Activated CD8-positive, alpha-beta memory T cell treated with anti-CD3 and anti-CD28 coated beads, Interleukin-2, amount 50 U/mL, for 48 hours (primary cell): Measurements from ENCODE around the gene RNF151.
"Not testable (repeated sequence)": the region's sequence is repeated elsewhere in the genome, so short reads cannot be mapped to it uniquely, and the experiment has no call there.

Source experiments
- DNase-seq: peaks from one replicate; pipeline ENCODE4 v3.0.0-alpha.2; 2020

RNF151 gene, protein sequence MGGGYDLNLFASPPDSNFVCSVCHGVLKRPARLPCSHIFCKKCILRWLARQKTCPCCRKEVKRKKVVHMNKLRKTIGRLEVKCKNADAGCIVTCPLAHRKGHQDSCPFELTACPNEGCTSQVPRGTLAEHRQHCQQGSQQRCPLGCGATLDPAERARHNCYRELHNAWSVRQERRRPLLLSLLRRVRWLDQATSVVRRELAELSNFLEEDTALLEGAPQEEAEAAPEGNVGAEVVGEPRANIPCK

DNA sequence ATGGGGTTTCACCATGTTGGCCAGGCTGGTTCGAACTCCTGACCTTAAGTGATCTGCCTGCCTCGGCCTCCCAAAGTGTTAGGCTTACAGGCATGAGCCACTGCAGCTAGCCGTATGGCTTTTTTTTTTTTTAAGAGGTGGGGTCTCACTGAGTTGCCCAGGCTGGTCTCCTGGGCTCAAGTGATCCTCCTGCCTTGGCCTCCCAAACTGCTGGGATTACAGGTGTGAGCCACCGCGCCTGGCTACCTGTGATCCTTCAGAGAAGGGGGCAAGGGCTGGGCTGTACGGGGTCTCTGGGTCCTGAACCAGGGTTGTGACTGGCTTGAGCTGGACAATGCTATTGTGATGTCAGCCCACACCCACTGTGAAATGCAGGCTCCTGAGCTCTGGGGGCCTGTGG is at the start of gene RNF151:
TSS of gene RNF151 (plus strand) at position 397 of the 400 bp plus-strand sequence. CDS start 26 bp downstream, outside the sequence.
- no peak for DNase-seq

DNA sequence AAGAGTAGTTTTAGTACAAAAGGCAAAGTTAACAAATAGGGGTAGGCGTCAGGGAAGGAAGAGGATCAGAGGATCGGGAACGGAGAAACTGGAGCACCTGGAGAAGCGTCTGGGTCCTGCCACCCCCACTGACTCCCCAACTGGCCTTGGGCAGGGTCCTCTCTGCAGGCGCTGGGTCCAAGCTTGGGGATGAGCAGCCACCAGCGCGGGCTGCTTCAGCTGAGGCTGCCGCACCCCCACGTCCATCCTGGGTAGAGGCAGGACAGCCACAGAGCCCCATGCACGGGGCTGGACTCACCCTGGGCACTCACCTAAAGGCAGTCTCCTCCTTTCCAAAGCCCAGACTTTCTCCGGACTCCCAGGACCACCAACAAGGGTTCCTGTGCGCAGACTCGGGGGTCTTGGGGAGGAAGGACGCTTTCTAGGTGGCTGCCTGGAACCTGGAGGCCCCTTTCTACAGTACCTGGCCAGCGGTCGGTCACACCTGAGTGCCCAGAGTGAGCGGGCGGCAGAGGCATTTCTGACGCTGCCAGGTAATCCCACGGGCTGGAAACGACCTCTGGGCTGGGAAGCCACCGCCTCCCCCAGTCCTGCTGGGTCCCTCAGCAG is 49.5 kb upstream of the RNF151 start:
- no peak for DNase-seq

DNA sequence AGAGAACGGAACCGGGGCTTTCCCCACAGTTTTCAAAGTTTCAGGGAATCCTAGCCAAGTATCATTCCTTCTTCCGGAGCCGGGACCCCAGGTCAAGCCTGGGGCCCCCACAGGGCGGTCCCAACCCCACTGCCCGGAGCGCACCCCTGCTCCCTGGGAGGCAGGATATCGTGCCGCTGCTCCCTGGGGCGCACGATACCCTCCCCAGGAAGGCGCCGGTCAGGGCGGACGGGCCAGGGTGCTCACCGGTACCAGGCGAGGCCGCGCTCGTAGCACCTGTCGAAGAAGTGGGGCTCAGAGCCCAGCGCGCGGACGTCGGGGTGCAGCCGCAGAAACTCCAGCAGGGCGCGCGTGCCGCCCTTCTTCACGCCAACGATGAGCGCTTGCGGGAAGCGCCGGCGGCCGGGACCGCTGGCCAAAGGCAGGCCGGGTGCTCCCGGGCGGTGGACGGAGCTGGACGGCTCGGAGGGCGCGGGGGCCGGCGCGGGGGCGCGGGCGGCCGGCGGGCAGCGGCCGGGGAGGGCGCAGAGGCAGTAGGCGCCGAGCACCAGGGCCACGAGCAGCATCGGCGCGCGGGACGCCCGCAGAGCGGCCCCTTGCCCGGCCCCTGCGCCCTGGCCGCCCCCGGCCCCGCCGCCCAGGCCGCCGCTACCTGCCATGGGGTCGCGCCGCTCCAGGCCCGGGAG is 48.8 kb upstream of the RNF151 start:
- no peak for DNase-seq

DNA sequence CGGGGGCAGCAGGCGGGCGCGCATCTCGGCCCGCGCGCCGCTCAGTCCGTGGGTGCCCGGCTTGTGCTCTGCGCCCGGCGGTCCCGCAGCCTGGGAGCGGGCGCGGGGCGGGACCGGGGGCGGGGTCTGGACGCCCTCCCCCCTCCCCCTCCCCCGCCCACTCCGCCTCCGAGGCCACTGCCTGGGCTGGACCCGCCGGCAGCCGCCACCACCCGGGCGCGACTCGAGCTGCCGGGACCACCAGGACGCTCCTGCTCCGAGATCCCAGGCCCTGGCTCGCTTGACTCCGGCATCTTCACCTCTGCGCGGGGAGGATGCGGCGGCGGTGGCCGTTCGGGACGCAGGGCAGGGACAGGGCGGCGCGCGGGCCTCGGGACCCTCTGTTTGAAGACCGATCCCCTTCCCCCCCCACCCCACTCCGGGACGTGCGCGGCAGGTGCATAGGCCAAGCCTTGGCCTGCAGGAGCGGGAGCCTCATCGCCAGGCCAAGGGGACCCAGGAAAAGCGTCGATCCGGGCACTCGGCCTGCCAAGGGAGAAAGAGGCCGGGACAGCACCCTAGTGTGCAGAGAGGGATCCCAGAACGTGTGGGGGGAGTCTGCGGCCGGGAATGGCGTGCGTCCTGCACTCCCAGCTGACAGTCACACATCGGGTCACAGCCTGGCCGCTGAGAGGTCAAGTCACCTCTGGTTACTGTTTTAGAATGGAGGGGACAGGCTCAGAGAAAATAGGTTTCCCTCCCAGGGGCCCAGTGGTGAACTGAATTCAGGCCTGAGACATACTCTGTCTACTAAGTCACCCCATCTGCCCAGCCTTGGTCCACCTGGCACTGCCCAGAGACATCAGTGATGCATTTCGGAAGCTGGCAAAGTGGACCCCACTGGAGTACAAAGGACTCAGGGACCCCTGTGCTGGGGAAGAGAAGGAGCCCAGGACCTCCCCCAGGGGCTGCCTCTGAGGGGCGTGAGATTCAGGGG is 48.0 kb upstream of the RNF151 start, which contains the start of gene HS3ST6:
TSS of gene HS3ST6 (minus strand) at position 65 of the 976 bp plus-strand sequence. CDS start 92 bp downstream, outside the sequence.
- no peak for DNase-seq

DNA sequence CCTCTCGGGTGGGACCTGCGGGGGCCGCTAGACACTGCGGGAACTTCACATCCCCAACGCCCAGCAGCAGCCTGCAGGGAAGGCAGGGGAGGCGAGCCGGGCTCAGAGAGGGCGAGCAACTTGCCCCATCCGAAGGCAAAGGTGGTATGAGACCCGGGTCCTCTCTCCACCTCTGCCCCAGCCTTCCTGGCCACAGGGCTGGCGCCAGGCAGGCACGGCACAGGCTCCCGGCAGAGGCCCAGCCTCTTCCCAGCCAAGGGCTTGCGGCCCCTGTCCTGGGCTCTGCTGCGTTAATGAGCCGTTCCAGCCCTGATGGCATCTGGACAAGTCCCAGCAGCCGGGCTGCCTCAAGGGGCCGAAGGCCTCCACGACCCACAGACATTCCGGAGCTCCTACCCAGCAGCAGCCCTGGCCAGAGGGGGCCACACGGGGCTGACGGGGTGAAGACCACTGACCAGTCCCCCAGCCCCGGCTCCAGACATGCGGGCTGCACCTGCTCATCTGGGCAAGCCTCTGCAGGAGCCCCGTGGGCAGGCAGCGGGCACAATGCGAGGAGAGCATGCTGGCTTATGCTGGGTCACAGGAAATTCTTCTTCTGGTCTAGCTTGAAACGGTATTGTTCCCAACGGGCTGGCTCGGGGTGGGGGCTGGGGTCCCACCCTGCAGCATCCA is 47.2 kb upstream of the RNF151 start:
- no peak for DNase-seq

DNA sequence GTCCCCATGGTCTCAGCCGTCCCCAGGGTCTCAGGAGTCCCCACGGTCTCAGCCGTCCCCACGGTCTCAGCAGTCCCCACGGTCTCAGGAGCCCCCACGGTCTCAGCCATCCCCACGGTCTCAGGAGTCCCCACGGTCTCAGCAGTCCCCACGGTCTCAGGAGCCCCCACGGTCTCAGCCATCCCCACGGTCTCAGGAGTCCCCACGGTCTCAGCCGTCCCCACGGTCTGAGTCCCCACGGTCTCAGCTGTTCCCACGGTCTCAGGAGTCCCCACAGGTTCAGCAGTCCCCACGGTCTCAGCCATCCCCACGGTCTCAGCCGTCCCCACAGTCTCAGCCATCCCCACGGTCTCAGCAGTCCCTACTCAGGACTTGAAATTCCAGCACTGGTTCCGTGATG is 46.5 kb upstream of the RNF151 start:
- DNase-seq, result not testable (repeated sequence)

DNA sequence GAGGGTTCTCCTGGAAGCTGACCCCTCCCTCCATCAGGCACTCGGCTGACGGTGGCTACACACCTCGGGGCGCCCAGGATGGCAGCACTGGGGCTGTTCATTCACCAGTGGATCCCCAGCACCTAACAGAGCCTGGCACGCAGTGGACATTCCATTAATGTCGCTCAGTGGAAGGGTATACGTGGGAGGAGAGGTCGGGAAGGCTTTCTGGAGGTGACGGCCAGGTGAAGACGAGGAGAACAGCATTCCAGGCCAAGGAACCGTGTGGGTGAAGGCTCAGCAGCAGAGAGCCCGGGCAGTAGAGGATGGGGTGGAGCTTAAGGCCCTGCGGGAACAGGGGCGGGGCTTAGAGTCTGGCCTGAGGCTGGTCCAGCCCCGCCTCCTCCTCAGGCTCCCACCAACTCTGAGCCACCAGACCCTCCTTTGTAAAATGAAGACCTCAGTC is 45.9 kb upstream of the RNF151 start:
- no peak for DNase-seq

DNA sequence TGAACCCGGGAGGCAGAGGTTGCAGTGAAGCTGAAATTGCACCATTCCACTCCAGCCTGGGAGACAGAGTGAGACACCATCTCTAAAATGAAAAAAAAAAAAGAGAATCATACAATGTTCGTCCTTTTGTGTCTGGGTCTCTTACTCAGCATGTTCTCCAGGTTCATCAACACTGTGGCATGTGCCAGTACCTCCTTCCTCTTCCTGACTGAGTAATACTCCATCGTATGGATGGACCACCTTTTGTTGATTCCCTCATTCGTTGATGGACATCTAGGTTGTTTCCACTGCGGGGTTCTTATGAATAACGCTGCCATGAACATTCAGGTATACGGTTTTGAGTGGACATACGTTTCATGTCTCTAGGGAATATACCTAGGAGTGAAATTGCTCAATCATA is 44.3 kb upstream of the RNF151 start:
- DNase-seq, result no peak

DNA sequence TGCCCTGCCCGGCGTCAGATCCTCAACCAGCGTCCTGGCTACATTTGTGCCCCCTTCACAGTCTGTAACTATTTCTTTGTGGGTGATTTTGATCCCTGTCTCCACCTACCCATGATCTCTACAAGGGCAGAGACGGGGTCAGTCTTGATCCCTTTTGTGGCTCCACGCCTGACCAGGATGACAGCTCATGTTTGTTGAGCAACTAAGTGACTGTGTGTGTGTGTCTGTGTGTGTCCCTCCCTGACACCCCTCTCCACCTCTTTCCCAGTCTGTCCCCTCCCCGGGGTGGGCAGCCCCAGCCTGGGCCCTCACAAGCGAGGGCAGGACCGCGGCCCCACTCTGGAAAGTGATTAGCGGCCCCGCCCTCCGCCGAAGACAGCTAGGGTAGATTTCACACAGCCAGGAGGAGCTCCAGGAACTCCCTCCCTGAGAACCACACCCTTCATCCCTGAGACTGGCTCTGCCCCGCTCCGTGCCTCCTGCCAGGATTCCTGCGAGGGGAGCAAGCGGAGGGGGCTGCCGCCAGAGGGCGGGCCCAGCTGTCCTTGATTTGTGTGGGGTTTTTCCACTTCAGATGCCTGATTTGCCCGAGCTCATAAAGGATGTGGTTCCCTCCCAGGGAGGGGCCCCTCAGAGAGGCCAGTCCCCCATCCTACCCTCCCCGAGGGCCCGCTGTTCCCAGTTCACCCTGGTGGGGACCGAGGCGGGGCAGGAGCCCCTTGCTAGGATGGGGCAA is 43.2 kb upstream of the RNF151 start:
- no peak for DNase-seq

DNA sequence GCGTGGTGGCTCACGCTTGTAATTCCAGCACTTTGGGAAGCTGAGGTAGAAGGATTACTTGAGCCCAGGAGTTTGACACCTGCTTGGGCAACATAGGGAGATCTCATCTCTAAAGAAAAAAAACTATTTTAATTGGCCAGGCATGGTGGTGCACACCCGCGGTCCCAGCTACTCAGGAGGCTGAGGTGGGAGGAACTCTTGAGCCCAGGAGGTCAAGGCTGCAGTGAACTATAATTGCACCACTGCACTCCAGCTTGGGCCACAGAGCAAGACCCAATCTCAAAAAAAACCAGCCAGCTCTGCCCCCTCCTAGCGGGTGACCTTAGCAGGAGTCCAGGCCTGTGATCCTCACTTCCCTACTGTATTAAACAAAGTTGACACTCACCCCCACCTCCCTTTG is 42.6 kb upstream of the RNF151 start:
- DNase-seq, result no peak

DNA sequence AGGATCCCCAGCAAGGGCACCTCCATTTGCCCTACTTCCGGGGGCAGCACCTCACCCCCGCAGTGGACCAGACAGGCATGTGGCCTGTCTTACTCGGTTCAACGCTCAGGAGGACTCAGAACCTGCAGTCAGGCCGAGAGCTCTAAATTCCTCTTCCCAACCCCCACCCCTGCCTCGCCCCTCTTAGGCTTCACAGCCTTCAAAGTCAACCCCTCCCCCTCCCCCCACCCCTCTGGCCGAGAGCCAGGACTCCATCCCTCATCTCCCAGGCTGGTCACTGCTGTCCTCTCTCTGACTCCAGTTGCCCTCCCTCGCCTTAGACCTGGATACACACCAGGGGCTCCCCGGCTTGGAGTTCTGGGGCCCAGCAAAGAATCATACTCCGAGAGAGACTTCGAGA is 40.4 kb upstream of the RNF151 start:
- DNase-seq, result no peak

DNA sequence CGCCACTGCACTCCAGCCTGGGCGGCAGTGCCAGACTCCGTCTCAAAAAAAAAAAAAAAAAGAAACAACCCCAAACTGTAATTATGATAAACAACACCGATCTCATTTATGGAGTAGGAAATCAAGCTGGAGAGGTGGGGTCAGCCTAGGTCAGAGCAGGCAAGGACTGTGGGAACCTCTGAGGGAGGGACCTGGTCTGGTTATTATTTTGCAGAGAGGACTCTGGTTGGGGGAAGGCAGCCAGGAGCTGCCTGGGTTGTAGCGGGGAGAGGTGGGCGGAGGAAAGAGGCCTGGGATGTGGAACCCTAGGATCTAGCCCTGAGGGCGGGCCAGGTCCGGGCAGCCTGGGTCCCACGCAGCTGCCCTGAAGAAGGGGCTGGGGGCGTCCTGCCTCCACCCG is 37.6 kb upstream of the RNF151 start:
- no peak for DNase-seq

DNA sequence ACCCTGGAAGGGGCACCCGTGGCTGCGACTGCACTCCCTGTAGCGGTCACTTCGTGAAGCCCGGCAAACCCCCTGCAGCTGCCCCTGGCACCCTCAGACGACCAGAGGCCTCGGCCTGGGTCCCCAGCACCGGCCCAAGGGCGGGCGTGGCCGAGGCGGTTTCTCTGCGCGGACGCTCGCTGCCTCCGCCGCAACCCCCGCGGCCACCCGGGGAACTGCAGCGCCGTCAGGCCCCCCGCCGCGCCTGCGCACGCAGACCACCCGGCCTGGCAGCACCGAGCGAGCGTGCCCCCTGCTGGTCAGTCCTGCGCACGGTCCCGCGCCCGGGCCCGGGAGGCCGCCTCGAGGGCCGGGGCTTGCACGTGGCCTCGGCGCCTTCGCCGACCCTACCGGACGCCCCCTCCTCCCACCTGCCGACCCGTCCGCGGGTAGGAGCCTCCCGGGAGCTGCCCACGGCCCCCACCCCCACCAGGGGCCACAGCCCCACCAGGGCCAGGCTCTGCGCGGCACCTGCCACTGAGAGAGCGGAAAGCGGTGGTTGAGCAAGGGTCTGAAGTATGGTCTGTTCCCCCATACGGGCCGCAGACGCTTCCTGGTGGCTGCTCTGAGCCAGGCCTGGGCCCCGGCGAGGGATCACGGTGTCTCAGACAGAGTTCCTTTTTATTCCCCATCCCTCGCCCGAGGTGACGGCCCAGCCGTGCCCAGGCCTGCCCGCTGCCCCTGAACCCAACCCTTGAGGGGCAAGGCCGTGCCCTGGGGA is 36.9 kb upstream of the RNF151 start:
- DNase-seq, result peak; percentile 99

DNA sequence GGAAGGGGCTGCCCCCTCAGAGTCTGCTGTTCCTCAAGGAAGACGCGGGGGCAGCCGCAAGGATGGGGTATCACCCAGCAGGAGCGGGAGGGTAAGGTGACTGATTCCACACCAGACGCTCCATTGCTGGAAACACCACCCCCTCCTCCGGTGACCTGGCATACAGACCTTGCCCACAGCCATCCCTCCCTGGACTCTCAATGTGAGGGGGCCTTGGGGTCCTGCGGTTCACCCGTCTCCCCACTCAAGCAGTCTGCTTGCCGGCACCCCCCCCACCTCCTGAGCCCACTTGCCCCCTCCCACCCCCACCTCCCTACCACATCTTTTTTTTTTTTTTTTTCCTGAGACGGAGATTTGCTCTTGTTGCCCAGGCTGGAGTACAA is 36.3 kb upstream of the RNF151 start:
- no peak for DNase-seq

DNA sequence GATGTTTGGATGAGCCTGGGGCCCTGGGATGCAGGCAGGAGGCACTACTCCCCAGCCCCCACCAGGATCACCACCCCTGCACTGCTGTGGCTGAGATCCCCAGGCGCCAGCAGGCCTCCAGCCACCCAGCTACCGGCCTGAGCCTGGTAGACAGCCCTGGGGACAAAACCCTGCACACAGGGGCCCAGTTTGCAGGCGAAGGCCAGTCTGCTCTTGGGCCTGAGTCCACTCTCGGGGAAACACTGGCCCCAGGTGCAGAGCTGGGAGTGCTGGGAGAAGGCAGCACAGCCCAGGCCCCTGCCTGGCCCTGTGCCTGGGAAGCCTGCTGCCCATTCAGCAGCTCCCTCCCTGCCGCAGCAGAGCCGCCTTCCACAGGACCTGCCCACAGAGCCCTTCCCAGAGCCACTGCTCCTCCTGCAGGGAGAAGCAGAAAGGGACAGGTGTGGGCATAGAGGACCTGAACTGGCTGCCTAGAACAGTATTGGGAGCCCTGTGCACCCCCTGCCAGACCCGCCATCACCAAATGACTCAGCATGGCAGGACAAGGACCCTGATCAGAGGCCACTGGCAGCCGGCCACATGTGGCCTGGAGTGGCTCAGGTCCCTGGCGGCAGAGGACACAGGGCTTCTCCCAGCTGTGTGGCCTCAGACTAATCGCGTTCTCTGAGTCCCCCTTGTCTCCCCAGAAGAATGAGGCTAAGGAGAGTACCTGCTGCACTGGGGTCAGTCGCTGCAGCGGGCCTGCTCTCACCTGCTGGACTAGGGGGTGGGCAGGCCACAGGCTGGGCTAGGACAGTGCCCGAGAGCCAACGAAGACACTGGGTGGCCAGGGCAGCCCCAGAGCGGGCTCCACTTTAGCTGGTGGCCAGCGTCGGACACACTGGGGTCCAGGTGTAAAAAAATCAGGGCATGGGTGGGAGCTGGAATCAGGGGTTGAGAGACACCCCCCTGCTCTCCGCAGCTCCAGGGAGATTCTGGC is 34.3 kb upstream of the RNF151 start:
- DNase-seq, result no peak

DNA sequence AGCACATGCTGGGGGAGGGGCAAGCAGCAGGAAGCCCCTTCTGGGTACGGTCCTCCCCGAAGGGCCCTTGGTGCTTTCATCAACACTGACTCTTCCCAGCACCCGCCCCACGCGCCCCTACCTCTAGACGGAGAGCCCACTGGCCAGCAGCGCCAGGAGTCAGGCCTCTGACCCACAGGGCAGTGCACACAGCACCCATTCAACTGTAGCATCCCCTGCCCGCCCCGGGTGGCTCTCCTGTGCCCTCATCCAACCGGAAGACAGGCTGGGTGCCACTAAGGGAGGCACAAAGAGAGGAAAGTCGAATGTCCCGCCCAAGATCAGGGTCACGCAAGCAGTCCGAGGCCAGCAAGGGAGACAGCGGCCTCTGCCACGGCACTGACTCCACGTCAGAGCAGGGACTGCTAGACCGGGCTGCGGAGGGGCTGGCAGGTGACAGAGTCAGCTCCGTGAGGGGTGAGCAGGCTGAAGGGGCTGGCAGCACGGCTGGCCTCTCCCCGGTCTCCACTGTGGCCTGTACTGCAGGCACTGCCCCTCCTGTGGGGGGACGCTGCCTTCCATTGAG is 33.5 kb upstream of the RNF151 start:
- DNase-seq, result no peak

DNA sequence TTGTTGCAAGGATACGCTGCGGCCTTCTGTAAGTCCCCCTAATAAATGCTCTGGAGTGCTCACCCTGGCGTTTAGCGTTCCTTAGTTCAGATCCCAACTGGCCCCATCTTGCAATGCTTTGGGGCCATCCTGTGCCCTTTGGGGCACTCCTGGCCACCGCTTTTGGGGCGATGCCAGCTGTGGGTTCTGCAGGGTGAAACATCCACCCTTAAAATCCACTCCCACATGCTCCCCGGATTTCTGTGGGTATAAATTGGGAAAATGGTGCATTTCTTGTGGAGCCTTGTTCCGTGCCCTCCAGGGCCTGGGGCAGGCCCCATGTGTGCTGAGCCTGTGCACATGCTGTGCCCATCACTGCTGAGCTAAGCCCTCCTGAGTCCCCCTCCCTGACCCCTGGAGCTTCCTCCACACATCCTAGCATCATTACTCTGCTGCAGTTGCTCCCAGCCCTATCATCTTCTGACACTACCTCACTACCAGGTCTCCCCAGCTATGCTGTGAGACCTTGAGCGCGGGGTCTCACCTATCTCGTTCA is 29.6 kb upstream of the RNF151 start:
- no peak for DNase-seq

DNA sequence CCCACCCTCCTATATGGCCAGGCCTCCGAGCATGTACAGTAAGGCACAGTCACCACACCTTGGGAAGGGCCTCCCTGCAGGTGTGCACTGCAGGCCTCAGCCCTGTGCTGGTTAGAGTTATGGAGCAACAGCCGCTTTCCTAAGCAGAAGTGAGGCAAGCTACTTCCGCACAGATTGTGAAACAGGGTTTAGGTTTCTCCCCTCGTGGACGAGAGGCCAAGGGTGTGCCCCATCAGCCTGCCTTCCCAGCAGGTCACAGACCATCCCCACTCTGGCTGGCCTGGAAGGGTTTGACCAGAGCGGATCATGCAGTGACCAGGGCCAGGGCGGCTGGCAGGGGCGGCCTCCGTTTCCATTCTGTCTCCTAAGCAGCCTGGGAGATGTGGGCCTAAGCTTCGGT is 28.3 kb upstream of the RNF151 start:
- no peak for DNase-seq

DNA sequence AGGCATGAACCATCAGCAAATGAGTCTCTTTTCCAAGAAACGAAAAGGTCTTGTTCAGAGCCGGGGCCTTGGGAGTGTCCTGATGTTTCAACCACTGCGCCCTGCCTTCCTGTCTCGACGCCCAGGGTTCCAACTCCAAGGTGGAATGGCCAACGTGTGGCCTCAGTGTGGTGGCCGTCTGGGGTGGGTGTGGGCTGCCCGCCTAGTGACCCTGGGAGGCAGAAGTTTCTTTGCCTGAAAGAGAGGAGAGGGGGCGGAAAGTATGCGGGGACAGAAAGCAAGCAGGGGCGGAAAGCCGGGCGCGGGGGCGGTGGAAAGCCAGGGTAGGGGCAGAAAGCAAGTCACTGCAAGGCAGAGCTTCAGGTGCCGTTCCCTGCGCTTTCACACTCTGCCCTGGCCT is 27.7 kb upstream of the RNF151 start:
- DNase-seq, result no peak
